Measurements from ENCODE around the gene DAB2IP. TPM values are rescaled to one million over a fixed set of nuclear protein-coding genes. Genes with fewer than 3 reads are reported as not detected.
A peak's percentile ranks its signal among the peaks of the same experiment; 100 is the strongest.

Gene DAB2IP
- total RNA-seq, 1 experiment from 2014 or later = 17.0 TPM

DNA sequence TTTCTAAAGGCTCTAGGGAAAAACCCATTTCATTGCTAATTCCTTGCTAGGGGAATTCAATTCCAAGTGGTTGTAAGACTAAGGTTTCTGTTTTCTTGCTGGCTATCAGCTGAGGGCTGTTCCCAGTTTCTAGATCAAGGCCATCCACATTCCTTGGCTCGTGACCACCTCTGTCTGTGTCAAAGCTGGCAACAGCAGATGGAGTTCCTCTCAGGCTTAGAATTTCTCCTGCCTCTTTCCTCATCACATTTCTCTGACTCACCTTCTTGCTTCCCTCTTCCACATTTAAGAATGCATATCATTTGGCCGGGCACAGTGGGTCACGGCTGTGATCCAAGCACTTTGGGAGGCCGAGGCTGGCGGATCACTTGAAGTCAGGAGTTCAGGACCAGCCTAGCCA lies 19.0 kb downstream of the DAB2IP start:
- DNase-seq (ENCODE audit: unreplicated experiment) = peak; percentile 48
- ChIA-PET POLR2A (interaction anchor here (0.6 kb wide), 1 partner anchor 208 kb away, joined by 3 read pairs; no protein-coding TSS in a partner anchor), CTCF (no interaction called here)
- Mint-ChIP-seq H3K27ac (ENCODE audit: low read depth, unreplicated experiment) (no peak overlapping the region), H3K36me3 (ENCODE audit: insufficient read depth, unreplicated experiment) (no peaks in the 10 kb centered on the region), H3K9me3 (ENCODE audit: unreplicated experiment) (no peaks in the 10 kb centered on the region), H3K4me3 (ENCODE audit: unreplicated experiment) (no peak overlapping the region), H3K4me1 (ENCODE audit: insufficient read depth, unreplicated experiment) (peaks cover 6% of the 10 kb centered on the region), H3K27me3 (ENCODE audit: insufficient read depth, unreplicated experiment) (peaks cover 11% of the 10 kb centered on the region)
- TF ChIP-seq, protein P1, sequence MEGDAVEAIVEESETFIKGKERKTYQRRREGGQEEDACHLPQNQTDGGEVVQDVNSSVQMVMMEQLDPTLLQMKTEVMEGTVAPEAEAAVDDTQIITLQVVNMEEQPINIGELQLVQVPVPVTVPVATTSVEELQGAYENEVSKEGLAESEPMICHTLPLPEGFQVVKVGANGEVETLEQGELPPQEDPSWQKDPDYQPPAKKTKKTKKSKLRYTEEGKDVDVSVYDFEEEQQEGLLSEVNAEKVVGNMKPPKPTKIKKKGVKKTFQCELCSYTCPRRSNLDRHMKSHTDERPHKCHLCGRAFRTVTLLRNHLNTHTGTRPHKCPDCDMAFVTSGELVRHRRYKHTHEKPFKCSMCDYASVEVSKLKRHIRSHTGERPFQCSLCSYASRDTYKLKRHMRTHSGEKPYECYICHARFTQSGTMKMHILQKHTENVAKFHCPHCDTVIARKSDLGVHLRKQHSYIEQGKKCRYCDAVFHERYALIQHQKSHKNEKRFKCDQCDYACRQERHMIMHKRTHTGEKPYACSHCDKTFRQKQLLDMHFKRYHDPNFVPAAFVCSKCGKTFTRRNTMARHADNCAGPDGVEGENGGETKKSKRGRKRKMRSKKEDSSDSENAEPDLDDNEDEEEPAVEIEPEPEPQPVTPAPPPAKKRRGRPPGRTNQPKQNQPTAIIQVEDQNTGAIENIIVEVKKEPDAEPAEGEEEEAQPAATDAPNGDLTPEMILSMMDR (IDR thresholded peaks at IDR 0.05; ENCODE audit: unreplicated experiment) = no peak
- intact Hi-C loops (cut with micrococcal nuclease) = no loop called here
- no TSS peak for BruUV-seq (replicated peaks)

DNA sequence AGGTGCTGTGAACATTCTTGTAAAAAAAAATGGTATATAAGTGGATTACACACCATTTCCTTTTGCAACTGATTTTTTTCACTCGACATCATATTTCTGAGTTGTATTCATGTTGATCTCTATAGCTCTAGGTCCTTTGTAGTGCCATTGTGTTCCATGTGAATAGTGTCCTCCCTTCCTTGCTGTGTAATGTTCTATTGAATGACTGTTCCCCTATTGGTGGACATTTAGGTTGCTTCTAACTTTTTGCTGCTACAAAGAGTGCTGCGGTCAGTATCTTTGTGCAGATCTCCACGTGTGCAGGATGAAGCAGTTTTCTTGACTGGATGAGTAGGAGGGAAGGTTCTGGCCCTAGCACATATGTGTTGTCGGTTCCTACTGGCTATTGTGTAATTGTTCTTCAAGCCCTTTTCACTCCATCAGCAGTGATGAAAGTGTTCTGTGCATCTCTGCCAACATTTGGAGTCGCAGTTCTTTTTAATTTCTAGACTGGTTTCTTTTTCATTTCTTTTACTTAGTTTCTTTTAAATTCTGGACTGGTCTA lies 20.2 kb downstream of the DAB2IP start:
- Mint-ChIP-seq H3K4me1 (ENCODE audit: insufficient read depth, unreplicated experiment) (peaks cover 6% of the 10 kb centered on the region), H3K27ac (ENCODE audit: low read depth, unreplicated experiment) (no peak overlapping the region), H3K27me3 (ENCODE audit: insufficient read depth, unreplicated experiment) (no peaks in the 10 kb centered on the region), H3K4me3 (ENCODE audit: unreplicated experiment) (no peak overlapping the region), H3K36me3 (ENCODE audit: insufficient read depth, unreplicated experiment) (no peaks in the 10 kb centered on the region), H3K9me3 (ENCODE audit: unreplicated experiment) (no peaks in the 10 kb centered on the region)
- ChIA-PET POLR2A (no interaction called here), CTCF (no interaction called here)
- no peak for DNase-seq (ENCODE audit: unreplicated experiment)
- no TSS peak for BruUV-seq (replicated peaks)
- intact Hi-C loops (cut with micrococcal nuclease) = no loop called here
- TF ChIP-seq, protein P1 (IDR thresholded peaks at IDR 0.05; ENCODE audit: unreplicated experiment) = no peak

DNA sequence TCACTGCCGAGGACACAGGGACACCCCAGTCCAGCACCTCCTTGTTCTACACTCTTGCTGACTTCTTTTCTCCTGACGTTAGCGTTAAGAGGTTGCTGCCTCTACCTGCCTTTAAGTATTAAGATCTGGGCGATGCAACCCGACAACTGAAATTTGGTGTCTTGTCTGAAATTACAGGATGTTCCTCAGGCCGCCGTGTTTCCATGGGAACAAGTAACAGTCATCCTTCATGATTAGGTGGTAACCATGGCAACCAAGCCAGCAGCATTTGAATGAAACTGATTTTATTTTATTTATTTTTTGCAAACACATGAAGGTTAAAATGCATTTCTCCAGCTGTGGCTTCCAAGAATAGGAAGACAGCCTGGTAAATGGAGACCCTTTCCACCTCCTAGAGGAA lies 20.8 kb downstream of the DAB2IP start:
- no peak for DNase-seq (ENCODE audit: unreplicated experiment)
- ChIA-PET CTCF (interaction anchor here (2.1 kb wide), 1 partner anchor 12 kb away, joined by 10 read pairs; no protein-coding TSS in a partner anchor), POLR2A (interaction anchor here (0.6 kb wide), 1 partner anchor 27 kb away, joined by 3 read pairs; no protein-coding TSS in a partner anchor)
- no peak overlapping the region for H3K4me3 Mint-ChIP-seq (ENCODE audit: unreplicated experiment)
- H3K4me1 Mint-ChIP-seq (ENCODE audit: insufficient read depth, unreplicated experiment) = peaks cover 6% of the 10 kb centered on the region
- TF ChIP-seq, protein P1 (IDR thresholded peaks at IDR 0.05; ENCODE audit: unreplicated experiment) = no peak
- H3K27me3 Mint-ChIP-seq (ENCODE audit: insufficient read depth, unreplicated experiment) = no peaks in the 10 kb centered on the region
- intact Hi-C loops (cut with micrococcal nuclease) = no loop called here
- H3K36me3 Mint-ChIP-seq (ENCODE audit: insufficient read depth, unreplicated experiment) = no peaks in the 10 kb centered on the region
- BruUV-seq (replicated peaks) = no TSS peak
- no peaks in the 10 kb centered on the region for H3K9me3 Mint-ChIP-seq (ENCODE audit: unreplicated experiment)
- no peak overlapping the region for H3K27ac Mint-ChIP-seq (ENCODE audit: low read depth, unreplicated experiment)

DNA sequence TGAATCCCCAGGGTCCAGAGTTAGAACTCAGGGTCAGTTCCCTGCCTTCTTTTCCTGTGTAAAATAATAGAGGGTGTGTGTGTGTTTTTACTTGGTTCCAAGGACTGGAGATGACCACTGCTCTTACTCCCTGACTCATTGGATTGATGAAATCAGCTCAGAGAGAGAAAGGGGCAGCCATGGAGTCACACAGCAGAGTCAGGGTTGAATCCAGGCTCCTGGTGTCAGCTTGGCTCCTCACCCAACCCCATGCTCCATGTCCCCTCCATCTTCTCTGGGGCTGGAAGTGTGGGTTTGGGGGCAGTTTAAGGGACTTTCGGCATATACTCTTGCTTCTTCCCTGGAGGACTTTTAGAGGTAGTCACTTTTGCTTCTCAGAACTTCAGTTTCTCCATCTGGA lies 21.6 kb downstream of the DAB2IP start:
- no peak for DNase-seq (ENCODE audit: unreplicated experiment)
- H3K27ac Mint-ChIP-seq (ENCODE audit: low read depth, unreplicated experiment) = no peak overlapping the region
- BruUV-seq (replicated peaks) = no TSS peak
- H3K36me3 Mint-ChIP-seq (ENCODE audit: insufficient read depth, unreplicated experiment) = no peaks in the 10 kb centered on the region
- POLR2A ChIA-PET = interaction anchor here (0.6 kb wide), 3 partner anchors 26 to 386 kb away, joined by 3 read pairs; no protein-coding TSS in a partner anchor
- CTCF ChIA-PET = interaction anchor here (0.5 to 2.1 kb wide), 4 partner anchors 11 to 350 kb away, joined by 5 to 10 read pairs (median 5); no protein-coding TSS in a partner anchor
- H3K4me3 Mint-ChIP-seq (ENCODE audit: unreplicated experiment) = no peak overlapping the region
- H3K9me3 Mint-ChIP-seq (ENCODE audit: unreplicated experiment) = no peaks in the 10 kb centered on the region
- H3K4me1 Mint-ChIP-seq (ENCODE audit: insufficient read depth, unreplicated experiment) = peaks cover 6% of the 10 kb centered on the region
- intact Hi-C loops (cut with micrococcal nuclease) = no loop called here
- TF ChIP-seq, protein P1 (IDR thresholded peaks at IDR 0.05; ENCODE audit: unreplicated experiment) = no peak
- H3K27me3 Mint-ChIP-seq (ENCODE audit: insufficient read depth, unreplicated experiment) = no peaks in the 10 kb centered on the region
